Neuronal stem cell (in vitro differentiated cells): ENCODE measurements around the gene UBL5.
"Not testable (repeated sequence)": the region's sequence is repeated elsewhere in the genome, so short reads cannot be mapped to it uniquely, and the experiment has no call there.

Experiments used
- DNase-seq: peaks from one replicate; pipeline ENCODE4 v3.0.0-alpha.2; 2013; ENCODE audit warnings: low spot score
- H2AFZ ChIP-seq: one replicate; pipeline ENCODE4 v1.6.1; 2013; ENCODE audit warnings: mild to moderate bottlenecking, low read length, inconsistent platforms
- H2AK5ac ChIP-seq: 2 replicates; pipeline ENCODE4 v1.6.1; 2013; ENCODE audit warnings: low read depth, mild to moderate bottlenecking, inconsistent platforms, low read length, moderate library complexity, mixed read lengths
- H2BK120ac ChIP-seq: 2 replicates; pipeline ENCODE4 v1.6.1; 2013; ENCODE audit warnings: low read depth, mild to moderate bottlenecking, inconsistent platforms, low read length, moderate library complexity, mixed read lengths
- H2BK12ac ChIP-seq: one replicate; pipeline ENCODE4 v1.6.1; 2013; ENCODE audit warnings: low read length, inconsistent platforms
- H2BK15ac ChIP-seq: 2 replicates; pipeline ENCODE4 v1.6.1; 2013; ENCODE audit warnings: mild to moderate bottlenecking, low read length, inconsistent platforms, mixed read lengths
- H2BK5ac ChIP-seq: one replicate; pipeline ENCODE4 v1.6.1; 2013; ENCODE audit warnings: inconsistent platforms, mild to moderate bottlenecking, low read length, moderate library complexity
- H3K14ac ChIP-seq: one replicate; pipeline ENCODE4 v1.6.1; 2013; ENCODE audit warnings: low read length, inconsistent platforms
- H3K18ac ChIP-seq: 2 replicates; pipeline ENCODE4 v1.6.1; 2013; ENCODE audit warnings: low read length, inconsistent platforms
- H3K23ac ChIP-seq: 2 replicates; pipeline ENCODE4 v1.6.1; 2013; ENCODE audit warnings: low read depth, mild to moderate bottlenecking, mixed read lengths, low read length, inconsistent platforms; ENCODE audit not compliant: poor library complexity
- H3K27ac ChIP-seq: replicated peaks from 3 replicates; pipeline ENCODE4 v1.5.1; 2013; ENCODE audit warnings: low read length, inconsistent platforms
- H3K27me3 ChIP-seq, 3 experiments: 2 replicates each; pipeline ENCODE4 v1.6.1; 2013; ENCODE audit warnings: low read length in 3 of 3, mild to moderate bottlenecking in 2 of 3, inconsistent platforms in 1 of 3, low read depth in 1 of 3, mixed read lengths in 1 of 3, moderate library complexity in 1 of 3; ENCODE audit not compliant: control insufficient read depth in 3 of 3, insufficient read depth in 3 of 3
- H3K36me3 ChIP-seq, 2 donors: replicated peaks in 1 of 2; 2 replicates each; pipeline ENCODE4 v1.6.1; 2013; ENCODE audit warnings: low read length in 2 of 2; ENCODE audit not compliant: control insufficient read depth in 2 of 2, insufficient read depth in 2 of 2
- H3K4ac ChIP-seq: 2 replicates; pipeline ENCODE4 v1.6.1; 2013; ENCODE audit warnings: inconsistent platforms, mild to moderate bottlenecking, low read length, moderate library complexity
- H3K4me1 ChIP-seq, 2 donors: 1 replicate in 1 of 2; 2 replicates in 1 of 2; pipeline ENCODE4 v1.6.1; 2013; ENCODE audit warnings: low read length in 2 of 2, low read depth in 1 of 2; ENCODE audit not compliant: control insufficient read depth in 2 of 2, insufficient read depth in 1 of 2
- H3K4me2 ChIP-seq: one replicate; pipeline ENCODE4 v1.6.1; 2013; ENCODE audit warnings: mild to moderate bottlenecking, low read length, inconsistent platforms; ENCODE audit not compliant: insufficient read depth, poor library complexity, severe bottlenecking
- H3K4me3 ChIP-seq, 2 donors: 2 replicates each; pipeline ENCODE4 v1.5.1; 2013; ENCODE audit warnings: low read length in 2 of 2, mild to moderate bottlenecking in 2 of 2, inconsistent platforms in 1 of 2, moderate library complexity in 1 of 2
- H3K79me1 ChIP-seq: one replicate; pipeline ENCODE4 v1.6.1; 2013; ENCODE audit warnings: low read depth, mild to moderate bottlenecking, inconsistent platforms, low read length, moderate library complexity
- H3K9ac ChIP-seq: one replicate; pipeline ENCODE4 v1.6.1; 2013; ENCODE audit warnings: mild to moderate bottlenecking, low read depth, low read length, inconsistent platforms; ENCODE audit not compliant: poor library complexity
- H3K9me3 ChIP-seq, 2 donors: replicated peaks in 1 of 2; 2 replicates each; pipeline versions ENCODE3 to v1.6.1; 2013; ENCODE audit warnings: low read length in 2 of 2, mild to moderate bottlenecking in 2 of 2, inconsistent platforms in 1 of 2, low read depth in 1 of 2, mixed read lengths in 1 of 2, moderate library complexity in 1 of 2; ENCODE audit not compliant: control insufficient read depth in 2 of 2, insufficient read depth in 1 of 2
- H4K8ac ChIP-seq: one replicate; pipeline ENCODE4 v1.6.1; 2013; ENCODE audit warnings: low read depth, mild to moderate bottlenecking, inconsistent platforms, low read length, moderate library complexity
- H4K91ac ChIP-seq: one replicate; pipeline ENCODE4 v1.6.1; 2013; ENCODE audit warnings: low read length, low read depth, mild to moderate bottlenecking, inconsistent platforms; ENCODE audit not compliant: poor library complexity
- WGBS, 2 donors: extraction: QIAGEN DNeasy Blood & Tissue Kit; methylation state at CpG; one replicate each; pipeline ENCODE4 v1.1.7; 2013; ENCODE audit warnings: missing lambda C conversion rate in 2 of 2, mixed read lengths in 1 of 2; ENCODE audit not compliant: insufficient read length in 2 of 2, insufficient replicate concordance in 1 of 2; ENCODE audit errors: extremely low coverage in 2 of 2; 5-methylcytosine and 5-hydroxymethylcytosine counted together

UBL5 gene

DNA sequence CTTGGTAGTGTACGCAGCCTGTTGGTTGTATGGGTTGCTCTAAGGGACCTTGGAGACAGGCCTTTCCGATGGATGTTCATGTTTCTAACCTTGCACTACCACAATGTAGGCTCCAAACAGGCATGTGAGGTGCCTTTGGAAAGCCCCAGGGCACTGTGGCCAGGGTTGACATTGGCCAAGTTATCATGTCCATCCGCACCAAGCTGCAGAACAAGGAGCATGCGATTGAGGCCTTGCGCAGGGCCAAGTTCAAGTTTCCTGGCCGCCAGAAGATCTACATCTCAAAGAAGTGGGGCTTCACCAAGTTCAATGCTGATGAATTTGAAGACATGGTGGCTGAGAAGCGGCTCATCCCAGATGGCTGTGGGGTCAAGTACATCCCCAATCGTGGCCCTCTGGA, 7.7 kb upstream of the UBL5 start:
- H3K14ac ChIP-seq, H2BK15ac ChIP-seq, H3K23ac ChIP-seq, H3K9me3 ChIP-seq, H2BK5ac ChIP-seq, H3K4me2 ChIP-seq, H2AFZ ChIP-seq, H2BK12ac ChIP-seq, H2BK120ac ChIP-seq, DNase-seq, H3K27ac ChIP-seq, H3K27me3 ChIP-seq, H3K4ac ChIP-seq, H2AK5ac ChIP-seq, H4K91ac ChIP-seq, H3K9ac ChIP-seq, H3K18ac ChIP-seq, H4K8ac ChIP-seq, H3K4me1 ChIP-seq: not testable (repeated sequence)
- H3K36me3 ChIP-seq: peaks cover 0 to 24% of the 10 kb centered on the region in 2 donors
- WGBS, 2 donors: no CpG with 5 or more reads among the region's 8 CpGs
- H3K4me3 ChIP-seq: peak overlapping the region in 1 of 2 donors; percentile 99
- H3K79me1 ChIP-seq: peaks cover 11% of the 10 kb centered on the region

DNA sequence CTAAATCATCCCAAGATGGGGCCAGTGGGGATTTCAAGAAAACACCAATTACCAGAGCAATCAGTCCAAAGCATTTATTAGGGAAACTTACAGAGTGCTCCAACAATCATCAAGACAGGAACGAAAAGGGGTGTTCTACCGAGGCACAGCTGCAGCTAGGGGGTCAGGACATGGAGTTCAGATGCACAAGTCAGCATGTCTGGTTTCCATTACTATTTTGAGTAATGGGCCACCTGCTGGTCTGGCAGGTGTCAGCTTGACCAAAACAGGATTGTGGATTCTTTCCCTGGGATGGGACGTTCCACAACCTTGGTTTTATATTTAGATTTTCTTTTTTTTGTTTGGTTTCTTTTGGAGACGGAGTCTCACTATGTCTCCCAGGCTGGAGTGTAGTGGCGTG, 3.9 kb upstream of the UBL5 start:
- H3K27ac ChIP-seq: no peak overlapping the region
- no peak overlapping the region for H3K9ac ChIP-seq
- H2BK15ac ChIP-seq: no peak overlapping the region
- H3K18ac ChIP-seq: no peak overlapping the region
- no CpG with 5 or more reads among the region's 5 CpGs for WGBS, 2 donors
- H2BK5ac ChIP-seq: no peak overlapping the region
- H3K4ac ChIP-seq: no peak overlapping the region
- peaks cover 6 to 8% of the 10 kb centered on the region in 2 donors for H3K4me1 ChIP-seq
- peaks cover 9% of the 10 kb centered on the region for H3K79me1 ChIP-seq
- no peaks in the 10 kb centered on the region for H3K9me3 ChIP-seq
- no peak overlapping the region for H4K91ac ChIP-seq
- no peak overlapping the region for H4K8ac ChIP-seq
- H3K36me3 ChIP-seq: peaks cover 0 to 10% of the 10 kb centered on the region in 2 donors
- no peak overlapping the region for H3K4me2 ChIP-seq
- H3K27me3 ChIP-seq: no peaks in the 10 kb centered on the region
- no peak overlapping the region for H2AFZ ChIP-seq
- no peak overlapping the region for H2BK120ac ChIP-seq
- no peak overlapping the region for H2BK12ac ChIP-seq
- H3K23ac ChIP-seq: no peak overlapping the region
- DNase-seq: no peak
- H3K14ac ChIP-seq: no peak overlapping the region
- no peak overlapping the region for H3K4me3 ChIP-seq
- no peak overlapping the region for H2AK5ac ChIP-seq

DNA sequence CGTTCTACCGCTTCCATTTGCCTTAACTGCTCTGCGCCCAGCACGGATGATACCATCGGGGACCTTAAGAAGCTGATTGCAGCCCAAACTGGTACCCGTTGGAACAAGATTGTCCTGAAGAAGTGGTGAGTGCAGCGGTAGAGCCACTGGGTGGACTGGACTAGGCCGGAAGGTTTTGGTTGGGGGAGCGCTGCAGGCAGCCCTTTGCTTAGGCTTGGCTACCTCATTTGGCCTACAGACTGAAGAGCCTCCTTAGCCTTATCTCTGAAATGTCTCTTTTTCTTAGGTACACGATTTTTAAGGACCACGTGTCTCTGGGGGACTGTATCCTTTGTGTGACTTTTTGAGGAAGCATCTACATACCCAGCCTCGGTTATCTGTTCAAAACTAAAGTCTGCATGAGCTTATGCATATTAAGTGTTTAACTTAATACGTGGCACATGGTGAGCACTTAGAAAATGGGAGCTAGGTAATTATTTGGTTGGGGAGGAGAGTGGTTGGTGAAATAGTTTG, 889 bp downstream of the UBL5 start:
- DNase-seq: no peak
- H2BK12ac ChIP-seq: no peak overlapping the region
- H2AK5ac ChIP-seq: no peak overlapping the region
- peak overlapping the region; percentile 89 for H3K4me2 ChIP-seq
- peaks cover 5% of the 10 kb centered on the region in 2 donors for H3K4me1 ChIP-seq
- H2AFZ ChIP-seq: no peak overlapping the region
- H4K8ac ChIP-seq: no peak overlapping the region
- no peak overlapping the region for H2BK15ac ChIP-seq
- H3K18ac ChIP-seq: no peak overlapping the region
- H3K9me3 ChIP-seq: no peaks in the 10 kb centered on the region
- WGBS, 2 donors: no CpG with 5 or more reads among the region's 13 CpGs
- H3K4me3 ChIP-seq: peak overlapping the region; percentile 85 to 96
- H3K27ac ChIP-seq: no peak overlapping the region
- H2BK120ac ChIP-seq: no peak overlapping the region
- no peak overlapping the region for H3K14ac ChIP-seq
- peaks cover 3 to 37% of the 10 kb centered on the region in 2 donors for H3K36me3 ChIP-seq
- no peak overlapping the region for H4K91ac ChIP-seq
- no peak overlapping the region for H3K4ac ChIP-seq
- H3K27me3 ChIP-seq: no peaks in the 10 kb centered on the region
- no peak overlapping the region for H3K23ac ChIP-seq
- no peak overlapping the region for H2BK5ac ChIP-seq
- H3K79me1 ChIP-seq: peaks cover 8% of the 10 kb centered on the region
- H3K9ac ChIP-seq: peak overlapping the region; percentile 92

DNA sequence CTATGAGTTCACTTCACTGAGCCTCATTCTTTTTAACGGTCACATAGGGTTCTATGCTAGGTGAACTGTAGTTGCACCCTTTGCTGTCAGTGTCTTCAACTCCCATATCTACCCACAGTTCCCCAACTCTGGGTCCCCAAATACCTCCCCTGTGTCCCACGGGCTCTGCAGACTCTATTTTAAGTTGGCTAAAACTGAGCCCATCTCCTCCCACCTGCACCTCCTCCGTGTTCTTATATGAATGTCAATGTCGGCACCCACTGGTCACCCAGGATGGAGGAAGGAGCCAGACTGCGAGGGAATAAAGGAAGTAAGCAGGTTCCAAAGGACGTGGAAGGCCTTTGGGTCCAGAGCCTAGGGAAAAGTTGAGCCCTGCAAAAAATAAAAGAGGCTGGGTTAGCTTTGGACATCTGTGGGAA, 6.6 kb downstream of the UBL5 start:
- H3K79me1 ChIP-seq: peaks cover 12% of the 10 kb centered on the region
- H3K4me3 ChIP-seq: peak overlapping the region; percentile 54 to 72
- no peak overlapping the region for H3K14ac ChIP-seq
- H2AK5ac ChIP-seq: no peak overlapping the region
- H4K8ac ChIP-seq: no peak overlapping the region
- H2BK120ac ChIP-seq: no peak overlapping the region
- no peaks in the 10 kb centered on the region for H3K27me3 ChIP-seq
- H3K36me3 ChIP-seq: peaks cover 11 to 44% of the 10 kb centered on the region in 2 donors
- no peak overlapping the region for H3K18ac ChIP-seq
- H3K4me2 ChIP-seq: peak overlapping the region; percentile 49
- no peak for DNase-seq
- no peak overlapping the region for H2BK5ac ChIP-seq
- H3K9ac ChIP-seq: no peak overlapping the region
- peak overlapping the region; percentile 82 for H2AFZ ChIP-seq
- H3K23ac ChIP-seq: no peak overlapping the region
- WGBS, 2 donors: no CpG with 5 or more reads among the region's 6 CpGs
- H2BK15ac ChIP-seq: no peak overlapping the region
- H4K91ac ChIP-seq: no peak overlapping the region
- no peak overlapping the region for H3K4ac ChIP-seq
- H3K9me3 ChIP-seq: no peaks in the 10 kb centered on the region
- H3K4me1 ChIP-seq: peaks cover 4 to 5% of the 10 kb centered on the region in 2 donors
- peak overlapping the region; percentile 19 for H3K27ac ChIP-seq
- no peak overlapping the region for H2BK12ac ChIP-seq
